HepG2 (cell line): Measurements from ENCODE around the gene NEDD4L. TPM values are rescaled to one million over a fixed set of nuclear protein-coding genes. Genes with fewer than 3 reads are reported as not detected.

Experiments
- ATAC-seq: fragments of 200-7000 bp; cut with Tn5 transposase; 3 replicates; pipeline ENCODE4 v1.9.1; 2020; ENCODE audit warnings: mild to moderate bottlenecking, moderate library complexity
- BruUV-seq: library from RNA; stranded (reverse); fragments of 400-500 nt; replicated peaks from 2 replicates; lab custom pipeline; 2021; lab: Mats Ljungman, UMichigan
- CTCF ChIA-PET: fragments of 300-600 bp; formaldehyde crosslinking; extraction: SDS; loops from one replicate; lab custom pipeline; 2021; ENCODE audit warnings: low total read pairs, inconsistent platforms, low intra/inter-chr PET ratio; lab: Yijun Ruan, JAX
- POLR2A ChIA-PET: fragments of 350-600 bp; sonication (Branson Sonifier 250); formaldehyde crosslinking; loops from one replicate; lab custom pipeline; 2020; ENCODE audit warnings: antibody characterized with exemption, inconsistent platforms; lab: Yijun Ruan, JAX
- DNase-seq: peaks from one replicate; pipeline ENCODE4 v3.0.0-alpha.2; 2015; ENCODE audit warnings: low spot score
- FAIRE-seq: peaks from 3 replicates; lab custom pipeline; 2011; peaks lifted over from hg19 to GRCh38; lab: Jason Lieb, UNC
- H2AFZ ChIP-seq: one replicate; pipeline ENCODE4 v1.6.1; 2011; ENCODE audit warnings: low read length, inconsistent platforms
- H3K27ac ChIP-seq: fragments of 300-600 bp; 3 replicates; pipeline ENCODE4 v1.8.0; 2011; ENCODE audit warnings: mixed run types, mild to moderate bottlenecking, mixed read lengths, low read length, inconsistent platforms; ENCODE audit not compliant: insufficient read depth; ENCODE audit errors: extremely low read length
- H3K27me3 ChIP-seq, 2 experiments: fragments of 200-600 bp in 1 of 2; 2 replicates in 1 of 2; 3 replicates in 1 of 2; pipeline versions ENCODE4 v1.6.0 to v1.8.0; 2011; ENCODE audit warnings: low read length in 2 of 2, mild to moderate bottlenecking in 2 of 2, moderate library complexity in 2 of 2, inconsistent platforms in 1 of 2; ENCODE audit not compliant: insufficient read depth in 2 of 2, control insufficient read depth in 1 of 2
- H3K36me3 ChIP-seq, 2 experiments: fragments of 200-600 bp in 1 of 2; replicated peaks in 1 of 2; 2 replicates in 1 of 2; 3 replicates in 1 of 2; pipeline versions ENCODE4 v1.5.1 to v1.8.0; 2011; ENCODE audit warnings: low read length in 2 of 2, inconsistent platforms in 1 of 2; ENCODE audit not compliant: insufficient read depth in 2 of 2, control insufficient read depth in 1 of 2
- H3K4me1 ChIP-seq: 2 replicates; pipeline ENCODE4 v1.5.1; 2012; ENCODE audit warnings: low read length, inconsistent platforms; ENCODE audit not compliant: insufficient read depth
- H3K4me2 ChIP-seq: 2 replicates; pipeline ENCODE4 v1.6.0; 2011; ENCODE audit warnings: low read depth, low read length, inconsistent platforms
- H3K4me3 ChIP-seq, 3 experiments: fragments of 200-600 bp in 1 of 3; sonication (generic), shearing (Covaris generic) in 1 of 3; replicated peaks in 1 of 3; 2 replicates each; pipeline ENCODE4 v1.5.1; 2011 to 2016; ENCODE audit warnings: low read length in 3 of 3, inconsistent platforms in 2 of 3, low read depth in 2 of 3, mild to moderate bottlenecking in 2 of 3, control low read depth in 1 of 3, mixed read lengths in 1 of 3; ENCODE audit not compliant: insufficient read depth in 1 of 3
- H3K79me2 ChIP-seq: one replicate; pipeline ENCODE4 v1.6.1; 2011; ENCODE audit warnings: low read length, inconsistent platforms; ENCODE audit not compliant: insufficient read depth
- H3K9ac ChIP-seq: 2 replicates; pipeline ENCODE4 v1.6.0; 2011; ENCODE audit warnings: mild to moderate bottlenecking, low read depth, low read length, inconsistent platforms; ENCODE audit not compliant: insufficient read depth
- H3K9me3 ChIP-seq: 2 replicates; pipeline ENCODE4 v1.5.1; 2012; ENCODE audit warnings: mild to moderate bottlenecking, low read length
- H4K20me1 ChIP-seq: 2 replicates; pipeline ENCODE4 v1.6.0; 2011; ENCODE audit warnings: inconsistent platforms, mild to moderate bottlenecking, low read length, moderate library complexity; ENCODE audit not compliant: insufficient read depth
- KLF9 ChIP-seq: IDR thresholded peaks from 2 replicates; pipeline ENCODE4 v1.6.1; 2016; ENCODE audit warnings: low read depth
- REXO4 ChIP-seq: sonication (generic); formaldehyde crosslinking; IDR thresholded peaks from 2 replicates; pipeline ENCODE4 v1.8.0; 2022; ENCODE audit warnings: missing genetic modification reagents, mild to moderate bottlenecking, borderline replicate concordance
- ZBTB7B ChIP-seq: sonication (generic); formaldehyde crosslinking; IDR thresholded peaks from 2 replicates; pipeline ENCODE4 v1.4.0; 2020; ENCODE audit warnings: missing genetic modification reagents
- ZNF660 ChIP-seq: sonication (generic); formaldehyde crosslinking; IDR thresholded peaks from 2 replicates; pipeline ENCODE4 v1.5.1; 2020; ENCODE audit warnings: mild to moderate bottlenecking, low read depth, missing genetic modification reagents, borderline replicate concordance
- WGBS: methylation state at CpG from one replicate; pipeline ENCODE4 v1.1.6; 2017; ENCODE audit warnings: low lambda C conversion rate; 5-methylcytosine and 5-hydroxymethylcytosine counted together
- in situ Hi-C: cut with HindIII; loops from 2 replicates; pipeline ENCODE4 v1.10.0; 2017; ENCODE audit warnings: low pct_unique_long_range_greater_than_20kb; ENCODE audit not compliant: extremely low pct_ligation_motif_present
- intact Hi-C: fragments of 100-400 bp; cut with micrococcal nuclease; formaldehyde crosslinking; loops from one replicate; pipeline ENCODE4 v1.10.0; 2022; ENCODE audit not compliant: unreplicated experiment
- polyA plus RNA-seq, 8 experiments: library from polyadenylated mRNA; depleted of rRNA in 3 of 8; stranded (reverse) in 7 of 8; unstranded in 1 of 8; fragments of >200 nt; fragmentation: Illumina TruSeq in 4 of 8; extraction: Trizol in 4 of 8; gene quantifications; 2 replicates each; pipeline versions ENCODE4 v1.2.1 to v1.2.3, GENCODE V29; 2011 to 2016; ENCODE audit warnings: low read depth in 4 of 8, missing spikeins in 1 of 8, mixed read lengths in 1 of 8; ENCODE audit not compliant: insufficient read depth in 1 of 8
- total RNA-seq, 5 experiments: library from RNA; depleted of rRNA; stranded (reverse); fragments of >200 nt; fragmentation: Illumina TruSeq; extraction: Trizol; gene quantifications; 2 replicates each; pipeline ENCODE4 v1.2.3, GENCODE V29; 2016; ENCODE audit warnings: low read depth in 1 of 5
- TF ChIP-seq, protein P1 (sequence below): sonication (generic); formaldehyde crosslinking; IDR thresholded peaks from 2 replicates; pipeline ENCODE4 v1.8.1; 2023; ENCODE audit warnings: mild to moderate bottlenecking, missing genetic modification reagents
- TF ChIP-seq, protein P2 (sequence below): sonication (generic); formaldehyde crosslinking; IDR thresholded peaks from 2 replicates; pipeline ENCODE4 v1.5.1; 2020; ENCODE audit warnings: missing genetic modification reagents, mild to moderate bottlenecking, borderline replicate concordance

The NEDD4L gene
- total and polyA plus RNA-seq, 2 of the 13 experiments (the other 11 are each of a cell fraction or from before 2014, with no cell fraction given): 168 to 390 TPM

DNA sequence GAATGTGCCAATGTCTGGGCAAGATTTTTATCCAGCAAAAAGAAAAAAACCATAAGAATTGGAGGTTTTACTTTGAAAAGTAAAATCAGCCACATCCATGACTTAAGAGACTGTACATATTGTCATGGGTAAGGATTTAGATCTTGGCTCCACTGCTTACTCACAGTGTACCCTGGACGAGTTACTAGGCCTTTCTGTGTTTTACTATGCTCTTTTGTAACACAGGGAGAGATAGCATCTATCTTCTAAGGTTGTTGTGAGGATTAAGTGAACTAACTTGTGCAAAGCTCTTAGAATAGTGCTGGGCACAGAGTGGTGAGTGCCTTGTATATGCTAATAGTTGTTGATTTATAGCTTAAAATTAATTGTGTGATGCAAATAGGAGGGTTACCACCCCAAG lies 255.9 kb downstream of the NEDD4L start:
- in situ Hi-C loops: no loop called here
- no TSS peak for BruUV-seq
- 88% methylated on average over 1 of the region's 1 CpG for WGBS
- H3K4me3 ChIP-seq: no peak overlapping the region
- no peak overlapping the region for H3K9ac ChIP-seq
- FAIRE-seq (no peak), DNase-seq (no peak), ATAC-seq (no peak)
- POLR2A ChIA-PET: no interaction called here
- H3K4me2 ChIP-seq: no peak overlapping the region
- no peak overlapping the region for H3K27ac ChIP-seq
- H3K79me2 ChIP-seq: peaks cover 23% of the 10 kb centered on the region
- H3K27me3 ChIP-seq: no peaks in the 10 kb centered on the region; a peak in 1 of 5 replicates
- H4K20me1 ChIP-seq: 0 out of 2 replicates have a peak, but pooled peaks cover 5% of the 10 kb centered on the region
- peaks cover 0 to 2% of the 10 kb centered on the region in 2 experiments; a peak in 1 of 5 replicates for H3K36me3 ChIP-seq
- H2AFZ ChIP-seq: no peak overlapping the region
- intact Hi-C loops: no loop called here
- H3K4me1 ChIP-seq: no peaks in the 10 kb centered on the region
- CTCF ChIA-PET: no interaction called here
- H3K9me3 ChIP-seq: peaks cover 6% of the 10 kb centered on the region; the same call in 1 of the 2 replicates
- no peak for TF ChIP-seq KLF9
- TF ChIP-seq ZBTB7B (CRISPR knock-in tag): no peak
- TF ChIP-seq, protein P1, sequence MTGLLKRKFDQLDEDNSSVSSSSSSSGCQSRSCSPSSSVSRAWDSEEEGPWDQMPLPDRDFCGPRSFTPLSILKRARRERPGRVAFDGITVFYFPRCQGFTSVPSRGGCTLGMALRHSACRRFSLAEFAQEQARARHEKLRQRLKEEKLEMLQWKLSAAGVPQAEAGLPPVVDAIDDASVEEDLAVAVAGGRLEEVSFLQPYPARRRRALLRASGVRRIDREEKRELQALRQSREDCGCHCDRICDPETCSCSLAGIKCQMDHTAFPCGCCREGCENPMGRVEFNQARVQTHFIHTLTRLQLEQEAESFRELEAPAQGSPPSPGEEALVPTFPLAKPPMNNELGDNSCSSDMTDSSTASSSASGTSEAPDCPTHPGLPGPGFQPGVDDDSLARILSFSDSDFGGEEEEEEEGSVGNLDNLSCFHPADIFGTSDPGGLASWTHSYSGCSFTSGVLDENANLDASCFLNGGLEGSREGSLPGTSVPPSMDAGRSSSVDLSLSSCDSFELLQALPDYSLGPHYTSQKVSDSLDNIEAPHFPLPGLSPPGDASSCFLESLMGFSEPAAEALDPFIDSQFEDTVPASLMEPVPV (CRISPR knock-in tag): no peak
- TF ChIP-seq REXO4: no peak
- TF ChIP-seq, protein P2, sequence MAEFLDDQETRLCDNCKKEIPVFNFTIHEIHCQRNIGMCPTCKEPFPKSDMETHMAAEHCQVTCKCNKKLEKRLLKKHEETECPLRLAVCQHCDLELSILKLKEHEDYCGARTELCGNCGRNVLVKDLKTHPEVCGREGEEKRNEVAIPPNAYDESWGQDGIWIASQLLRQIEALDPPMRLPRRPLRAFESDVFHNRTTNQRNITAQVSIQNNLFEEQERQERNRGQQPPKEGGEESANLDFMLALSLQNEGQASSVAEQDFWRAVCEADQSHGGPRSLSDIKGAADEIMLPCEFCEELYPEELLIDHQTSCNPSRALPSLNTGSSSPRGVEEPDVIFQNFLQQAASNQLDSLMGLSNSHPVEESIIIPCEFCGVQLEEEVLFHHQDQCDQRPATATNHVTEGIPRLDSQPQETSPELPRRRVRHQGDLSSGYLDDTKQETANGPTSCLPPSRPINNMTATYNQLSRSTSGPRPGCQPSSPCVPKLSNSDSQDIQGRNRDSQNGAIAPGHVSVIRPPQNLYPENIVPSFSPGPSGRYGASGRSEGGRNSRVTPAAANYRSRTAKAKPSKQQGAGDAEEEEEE (CRISPR knock-in tag): no peak
- TF ChIP-seq ZNF660 (CRISPR knock-in tag): no peak
